ENCODE results near the gene TIMM22. TPM values are rescaled to one million over a fixed set of nuclear protein-coding genes. Genes with fewer than 3 reads are reported as not detected.
A peak's percentile ranks its signal among the peaks of the same experiment; 100 is the strongest.

TIMM22 gene
- total and polyA plus RNA-seq, 2 donors from 2014 or later = 14.6 to 17.3 TPM

DNA sequence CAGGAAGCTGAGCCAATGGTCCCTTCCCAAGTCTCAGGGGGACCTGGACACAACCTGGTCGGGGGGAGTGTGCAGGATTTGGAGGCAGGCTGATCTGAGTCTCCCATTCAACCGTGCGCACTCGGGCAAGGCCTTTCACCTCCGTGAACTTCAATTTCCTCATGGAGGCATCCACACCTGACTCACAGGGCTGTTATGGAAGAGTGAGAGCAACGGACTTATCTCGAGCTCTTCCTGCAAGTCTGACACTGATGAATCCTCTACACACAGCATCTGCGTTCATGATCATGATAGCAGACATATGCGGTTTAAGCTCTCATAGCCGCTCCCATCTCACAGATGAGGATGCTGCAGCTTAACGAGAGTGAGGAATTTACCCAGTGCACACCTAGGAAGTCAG is 21.6 kb downstream of the TIMM22 start:
- no peak overlapping the region for H3K27ac ChIP-seq (ENCODE audit: low read depth in 2 of 2, low read length in 2 of 2)

DNA sequence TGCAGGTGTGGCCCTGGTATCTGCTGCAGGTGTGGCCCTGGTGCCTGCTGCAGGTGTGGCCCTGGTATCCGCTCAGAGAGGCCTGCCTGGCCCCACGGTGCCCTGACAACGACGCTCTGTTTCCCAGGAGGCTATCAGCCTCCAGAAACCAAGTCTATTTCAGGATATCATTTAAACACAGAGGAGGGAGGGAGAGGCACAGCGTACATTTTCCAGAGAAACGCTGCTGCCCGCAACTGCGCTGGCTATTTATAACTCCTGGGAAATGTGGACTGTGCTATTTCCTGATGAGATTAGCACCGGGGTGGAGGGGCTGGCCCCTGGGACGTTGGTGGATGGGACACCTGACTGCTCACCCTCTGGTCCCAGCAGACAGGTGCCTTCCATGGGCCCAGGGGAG is 22.5 kb downstream of the TIMM22 start:
- no peak overlapping the region for H3K9ac ChIP-seq (ENCODE audit: low read length in 3 of 3)
- H3K4me3 ChIP-seq (ENCODE audit: low read length in 3 of 3) = no peak overlapping the region
- no peaks in the 10 kb centered on the region for H3K9me3 ChIP-seq (ENCODE audit: control insufficient read depth in 2 of 3, insufficient read depth in 1 of 3, low read length in 3 of 3)
- peaks cover 0 to 2% (median 0%) of the 10 kb centered on the region in 3 donors for H3K4me1 ChIP-seq (ENCODE audit: control insufficient read depth in 2 of 3, insufficient read depth in 2 of 3, low read depth in 1 of 3, low read length in 3 of 3)
- H3K27ac ChIP-seq (ENCODE audit: low read depth in 2 of 2, low read length in 2 of 2) = peak overlapping the region in 1 of 2 donors; percentile 57
- no peaks in the 10 kb centered on the region for H3K27me3 ChIP-seq (ENCODE audit: control insufficient read depth, insufficient read depth, low read length)
- intact Hi-C loops (cut with DNase I) = no loop called here
- DNase-seq = no peak
- TF ChIP-seq, protein P1, sequence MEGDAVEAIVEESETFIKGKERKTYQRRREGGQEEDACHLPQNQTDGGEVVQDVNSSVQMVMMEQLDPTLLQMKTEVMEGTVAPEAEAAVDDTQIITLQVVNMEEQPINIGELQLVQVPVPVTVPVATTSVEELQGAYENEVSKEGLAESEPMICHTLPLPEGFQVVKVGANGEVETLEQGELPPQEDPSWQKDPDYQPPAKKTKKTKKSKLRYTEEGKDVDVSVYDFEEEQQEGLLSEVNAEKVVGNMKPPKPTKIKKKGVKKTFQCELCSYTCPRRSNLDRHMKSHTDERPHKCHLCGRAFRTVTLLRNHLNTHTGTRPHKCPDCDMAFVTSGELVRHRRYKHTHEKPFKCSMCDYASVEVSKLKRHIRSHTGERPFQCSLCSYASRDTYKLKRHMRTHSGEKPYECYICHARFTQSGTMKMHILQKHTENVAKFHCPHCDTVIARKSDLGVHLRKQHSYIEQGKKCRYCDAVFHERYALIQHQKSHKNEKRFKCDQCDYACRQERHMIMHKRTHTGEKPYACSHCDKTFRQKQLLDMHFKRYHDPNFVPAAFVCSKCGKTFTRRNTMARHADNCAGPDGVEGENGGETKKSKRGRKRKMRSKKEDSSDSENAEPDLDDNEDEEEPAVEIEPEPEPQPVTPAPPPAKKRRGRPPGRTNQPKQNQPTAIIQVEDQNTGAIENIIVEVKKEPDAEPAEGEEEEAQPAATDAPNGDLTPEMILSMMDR (IDR thresholded peaks at IDR 0.05; ENCODE audit: borderline replicate concordance, extremely low read depth, insufficient read depth) = no peak
- no peak for FAIRE-seq
- no peaks in the 10 kb centered on the region for H3K36me3 ChIP-seq (ENCODE audit: control insufficient read depth in 2 of 3, insufficient read depth in 3 of 3, low read length in 3 of 3)

More for the DNA sequence above, 21.6 kb downstream of the TIMM22 start:
- no peaks in the 10 kb centered on the region for H3K36me3 ChIP-seq (ENCODE audit: control insufficient read depth in 2 of 3, insufficient read depth in 3 of 3, low read length in 3 of 3)
- DNase-seq (no peak), FAIRE-seq (no peak)
- H3K4me3 ChIP-seq (ENCODE audit: low read length in 3 of 3) = no peak overlapping the region
- H3K4me1 ChIP-seq (ENCODE audit: control insufficient read depth in 2 of 3, insufficient read depth in 2 of 3, low read depth in 1 of 3, low read length in 3 of 3) = peaks cover 0 to 2% (median 0%) of the 10 kb centered on the region in 3 donors
- intact Hi-C loops (cut with DNase I) = no loop called here
- no peak overlapping the region for H3K9ac ChIP-seq (ENCODE audit: low read length in 3 of 3)
- TF ChIP-seq, protein P1 (IDR thresholded peaks at IDR 0.05; ENCODE audit: borderline replicate concordance, extremely low read depth, insufficient read depth) = no peak
- no peaks in the 10 kb centered on the region for H3K9me3 ChIP-seq (ENCODE audit: control insufficient read depth in 2 of 3, insufficient read depth in 1 of 3, low read length in 3 of 3)
- no peaks in the 10 kb centered on the region for H3K27me3 ChIP-seq (ENCODE audit: control insufficient read depth, insufficient read depth, low read length)

DNA sequence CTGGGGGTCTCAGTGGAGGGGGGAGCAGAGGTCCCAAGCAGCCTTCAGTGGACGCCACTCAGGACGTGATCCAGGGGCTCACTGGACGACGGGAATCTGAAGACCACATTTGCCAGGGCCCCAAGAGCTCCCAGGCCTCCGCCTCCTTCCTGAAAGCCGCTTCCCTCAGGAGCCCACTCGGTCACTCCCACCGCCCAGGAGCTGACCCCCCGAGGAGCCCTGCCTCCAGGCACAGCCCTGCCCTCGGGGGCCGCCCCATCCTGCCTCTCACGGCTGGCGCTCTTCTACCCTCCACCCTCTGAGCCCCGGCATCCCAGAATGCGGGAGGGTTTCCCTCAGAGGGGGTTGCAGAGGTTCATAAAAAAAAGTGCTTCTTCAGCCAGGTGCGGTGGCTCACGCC is 24.2 kb downstream of the TIMM22 start:
- no peak overlapping the region for H3K27ac ChIP-seq (ENCODE audit: low read depth in 2 of 2, low read length in 2 of 2)
- H3K9ac ChIP-seq (ENCODE audit: low read length in 3 of 3) = no peak overlapping the region
- no peaks in the 10 kb centered on the region for H3K27me3 ChIP-seq (ENCODE audit: control insufficient read depth, insufficient read depth, low read length)
- H3K36me3 ChIP-seq (ENCODE audit: control insufficient read depth in 2 of 3, insufficient read depth in 3 of 3, low read length in 3 of 3) = no peaks in the 10 kb centered on the region
- FAIRE-seq (no peak), DNase-seq (no peak)
- H3K4me3 ChIP-seq (ENCODE audit: low read length in 3 of 3) = no peak overlapping the region
- TF ChIP-seq, protein P1 (IDR thresholded peaks at IDR 0.05; ENCODE audit: borderline replicate concordance, extremely low read depth, insufficient read depth) = no peak
- no peaks in the 10 kb centered on the region for H3K9me3 ChIP-seq (ENCODE audit: control insufficient read depth in 2 of 3, insufficient read depth in 1 of 3, low read length in 3 of 3)
- H3K4me1 ChIP-seq (ENCODE audit: control insufficient read depth in 2 of 3, insufficient read depth in 2 of 3, low read depth in 1 of 3, low read length in 3 of 3) = peaks cover 0 to 2% (median 0%) of the 10 kb centered on the region in 3 donors
- intact Hi-C loops (cut with DNase I) = no loop called here

All from kidney (tissue), 14 donors.